Common myeloid progenitor, CD34-positive (primary cell): Measurements from ENCODE around the gene CACNG4.

Source experiments
- CTCF ChIA-PET: fragments of 350-600 bp; sonication (Branson Sonifier 250); formaldehyde crosslinking; loops from one replicate; lab custom pipeline; 2021; ENCODE audit warnings: antibody characterized with exemption; lab: Charles Lee
- POLR2A ChIA-PET: fragments of 350-600 bp; sonication (Branson Sonifier 250); formaldehyde crosslinking; loops from one replicate; lab custom pipeline; 2021; ENCODE audit warnings: antibody characterized with exemption; lab: Charles Lee
- DNase-seq, 3 donors: peaks; one replicate each; pipeline versions ENCODE4 v3.0.0 to v3.0.0-alpha.2; 2013
- H3K27ac ChIP-seq, 2 experiments: 1 replicate in 1 of 2; 2 replicates in 1 of 2; pipeline ENCODE4 v1.7.0; 2013; ENCODE audit warnings: inconsistent platforms in 2 of 2, low read length in 2 of 2, mild to moderate bottlenecking in 2 of 2, low read depth in 1 of 2, moderate library complexity in 1 of 2; ENCODE audit not compliant: severe bottlenecking in 2 of 2, insufficient read depth in 1 of 2, poor library complexity in 1 of 2
- H3K27me3 ChIP-seq, 5 experiments: replicated peaks in 2 of 5; 1 replicate in 3 of 5; 2 replicates in 2 of 5; pipeline versions ENCODE4 v1.6.1 to v1.7.0; 2013; ENCODE audit warnings: low read length in 4 of 5, mild to moderate bottlenecking in 2 of 5, moderate library complexity in 2 of 5, inconsistent platforms in 1 of 5; ENCODE audit not compliant: insufficient read depth in 5 of 5, control insufficient read depth in 4 of 5
- H3K36me3 ChIP-seq, 4 experiments: 1 replicate in 2 of 4; 2 replicates in 2 of 4; pipeline versions ENCODE4 v1.6.1 to v1.7.0; 2013; ENCODE audit warnings: low read length in 3 of 4, control low read depth in 1 of 4, mild to moderate bottlenecking in 1 of 4; ENCODE audit not compliant: control insufficient read depth in 4 of 4, insufficient read depth in 4 of 4
- H3K4me1 ChIP-seq, 4 experiments: 1 replicate in 3 of 4; 2 replicates in 1 of 4; pipeline versions ENCODE4 v1.6.1 to v1.7.1; 2013; ENCODE audit warnings: low read length in 3 of 4, mild to moderate bottlenecking in 3 of 4, control low read depth in 1 of 4, inconsistent platforms in 1 of 4, moderate library complexity in 1 of 4; ENCODE audit not compliant: control insufficient read depth in 4 of 4, insufficient read depth in 4 of 4; ENCODE audit errors: control extremely low read depth in 1 of 4
- H3K4me3 ChIP-seq, 7 experiments: 1 replicate in 4 of 7; 2 replicates in 3 of 7; pipeline versions ENCODE4 v1.5.1 to v1.7.0; 2013; ENCODE audit warnings: mild to moderate bottlenecking in 7 of 7, low read length in 6 of 7, moderate library complexity in 6 of 7, inconsistent platforms in 2 of 7, low read depth in 2 of 7, control low read depth in 1 of 7; ENCODE audit not compliant: insufficient read depth in 4 of 7, control insufficient read depth in 1 of 7; ENCODE audit errors: extremely low read depth in 1 of 7
- H3K9me3 ChIP-seq, 5 experiments: 1 replicate in 4 of 5; 2 replicates in 1 of 5; pipeline versions ENCODE4 v1.6.1 to v1.7.1; 2013; ENCODE audit warnings: low read length in 4 of 5, mild to moderate bottlenecking in 2 of 5, inconsistent platforms in 1 of 5, low read depth in 1 of 5, moderate library complexity in 1 of 5; ENCODE audit not compliant: control insufficient read depth in 4 of 5, insufficient read depth in 2 of 5; ENCODE audit errors: control extremely low read depth in 1 of 5
- WGBS: methylation state at CpG from one replicate; pipeline ENCODE4 v1.1.5; 2013; ENCODE audit not compliant: insufficient coverage; 5-methylcytosine and 5-hydroxymethylcytosine counted together

CACNG4 gene

DNA sequence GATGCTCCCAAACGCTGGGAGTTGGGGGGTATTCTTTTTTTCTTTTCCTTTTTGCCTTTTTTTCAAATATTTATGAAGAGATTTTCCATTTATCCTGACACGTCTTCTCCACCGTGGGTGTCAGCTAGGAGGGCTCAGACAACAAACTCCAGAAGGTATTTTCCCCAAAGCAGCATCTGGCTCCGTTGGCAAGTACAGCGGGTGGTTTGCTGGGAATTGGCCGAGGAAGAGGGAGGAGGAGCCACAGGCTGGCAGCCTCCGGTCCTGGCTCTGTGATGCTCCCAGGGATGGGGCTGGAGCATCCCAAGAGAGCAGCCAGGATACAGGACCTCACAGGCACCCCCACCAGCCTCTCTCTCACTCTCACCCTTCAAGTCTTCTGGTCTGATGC is 10.9 kb upstream of the CACNG4 start:
- Histone ChIP-seq H3K4me1 (no peaks in the 10 kb centered on the region), H3K4me3 (no peak overlapping the region), H3K27me3 (peaks cover 0 to 3% (median 0%) of the 10 kb centered on the region in 5 experiments), H3K36me3 (no peaks in the 10 kb centered on the region), H3K27ac (no peak overlapping the region), H3K9me3 (no peaks in the 10 kb centered on the region)
- ChIA-PET CTCF (interaction anchor here (1.0 kb wide), 1 partner anchor 10 kb away, joined by 3 read pairs; no protein-coding TSS in a partner anchor), POLR2A (interaction anchor here (0.6 kb wide), 1 partner anchor 87 kb away, joined by 3 read pairs; no protein-coding TSS in a partner anchor)
- 94% methylated on average over 3 of the region's 7 CpGs for WGBS
- DNase-seq, result no peak

DNA sequence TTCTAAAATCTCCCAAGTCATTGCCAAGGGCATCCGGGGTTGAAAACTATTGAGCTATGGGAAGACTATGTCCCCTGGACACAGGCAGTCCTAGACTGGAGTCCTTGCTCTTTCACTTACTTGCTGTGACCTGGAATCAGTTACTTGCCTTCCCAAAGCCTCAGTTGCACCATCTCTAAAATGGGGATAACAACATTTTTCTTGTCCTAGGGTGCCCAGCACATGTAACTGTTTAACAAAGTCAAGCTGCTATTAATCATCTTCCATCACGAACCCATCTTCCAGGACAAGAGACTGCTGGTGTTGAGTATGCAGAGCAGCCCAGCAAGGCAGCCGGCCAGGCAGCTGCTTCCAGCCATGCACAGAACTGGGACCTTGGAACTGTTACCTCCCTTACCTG is 9.9 kb upstream of the CACNG4 start:
- POLR2A ChIA-PET, result no interaction called here
- no peak overlapping the region for H3K27ac ChIP-seq
- no peak for DNase-seq
- H3K27me3 ChIP-seq, result peaks cover 0 to 3% (median 0%) of the 10 kb centered on the region in 5 experiments
- CTCF ChIA-PET, result no interaction called here
- no peaks in the 10 kb centered on the region for H3K4me1 ChIP-seq
- 100% methylated on average over 3 of the region's 3 CpGs for WGBS
- H3K4me3 ChIP-seq, result no peak overlapping the region
- H3K9me3 ChIP-seq, result no peaks in the 10 kb centered on the region
- no peaks in the 10 kb centered on the region for H3K36me3 ChIP-seq

DNA sequence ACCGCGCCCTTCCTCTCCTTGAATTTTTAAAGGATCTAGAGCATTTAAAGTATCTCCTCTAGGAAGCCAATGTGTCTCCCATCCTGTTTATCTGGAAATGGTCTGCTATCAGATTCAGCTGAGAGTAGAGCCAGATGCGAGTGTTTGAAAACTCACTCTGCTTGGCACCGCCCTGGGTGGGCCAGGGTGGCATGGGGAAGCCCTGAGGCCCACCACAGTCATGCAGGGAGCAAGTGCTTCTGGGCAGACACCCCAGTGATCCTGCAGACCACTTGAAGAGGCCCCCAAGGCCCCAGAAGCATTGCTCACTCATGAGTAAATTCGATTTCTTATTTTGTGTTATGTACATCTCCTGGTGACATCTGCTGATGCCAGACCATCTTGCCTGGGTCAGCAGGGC is 8.7 kb upstream of the CACNG4 start:
- Histone ChIP-seq H3K4me3 (no peak overlapping the region), H3K4me1 (no peaks in the 10 kb centered on the region), H3K27ac (no peak overlapping the region), H3K27me3 (peaks cover 0 to 10% (median 3%) of the 10 kb centered on the region in 5 experiments), H3K9me3 (no peaks in the 10 kb centered on the region), H3K36me3 (no peaks in the 10 kb centered on the region)
- ChIA-PET CTCF (no interaction called here), POLR2A (no interaction called here)
- DNase-seq, result no peak
- WGBS, result 96% methylated on average over 3 of the region's 5 CpGs

DNA sequence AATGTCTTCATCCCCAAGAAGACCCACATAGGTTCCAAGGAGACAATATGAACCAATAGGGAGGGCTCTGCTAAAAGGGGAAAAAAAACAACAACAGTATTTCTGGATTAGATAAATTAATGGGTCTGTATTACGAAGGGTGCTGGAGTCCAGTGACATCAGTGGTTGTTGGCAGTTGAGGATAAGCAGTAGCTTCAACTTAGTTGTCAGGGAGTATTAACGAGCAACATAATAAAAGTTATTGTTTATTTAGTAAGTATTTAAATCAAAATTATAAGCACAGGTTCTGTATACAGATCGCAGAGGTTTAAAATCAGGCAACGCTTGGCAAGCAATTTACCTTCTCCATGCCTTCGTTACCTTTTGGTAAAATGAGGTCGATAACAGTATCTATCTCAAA is 7.6 kb upstream of the CACNG4 start:
- ChIA-PET POLR2A (no interaction called here), CTCF (no interaction called here)

DNA sequence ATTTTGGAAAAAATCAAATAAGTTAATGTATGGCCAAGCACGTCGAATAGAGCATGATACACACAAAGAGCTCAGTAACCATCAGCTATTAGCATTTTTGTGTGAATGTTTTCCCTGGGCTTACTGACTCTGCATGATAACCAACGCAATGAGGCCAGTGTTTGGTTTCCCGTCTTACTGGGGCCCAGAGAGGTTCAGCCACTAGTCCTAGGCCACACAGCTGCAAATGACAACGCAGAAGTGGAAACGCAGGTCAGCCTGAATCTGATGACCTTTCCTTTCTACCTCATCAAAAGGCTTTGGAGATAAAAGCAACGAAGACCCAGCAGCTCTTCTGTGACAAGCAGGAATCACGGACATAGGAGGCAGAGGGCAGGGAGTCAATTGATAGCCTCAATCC is 7.2 kb upstream of the CACNG4 start:
- 98% methylated on average over 7 of the region's 8 CpGs for WGBS
- no peak for DNase-seq
- ChIA-PET POLR2A (no interaction called here), CTCF (no interaction called here)
- Histone ChIP-seq H3K9me3 (no peaks in the 10 kb centered on the region), H3K27ac (no peak overlapping the region), H3K4me1 (no peaks in the 10 kb centered on the region), H3K4me3 (no peak overlapping the region), H3K27me3 (peaks cover 0 to 23% (median 5%) of the 10 kb centered on the region in 5 experiments), H3K36me3 (no peaks in the 10 kb centered on the region)

More for the DNA sequence above, 7.6 kb upstream of the CACNG4 start:
- Histone ChIP-seq H3K4me1 (no peaks in the 10 kb centered on the region), H3K27ac (no peak overlapping the region), H3K9me3 (no peaks in the 10 kb centered on the region), H3K27me3 (peaks cover 0 to 19% (median 3%) of the 10 kb centered on the region in 5 experiments), H3K4me3 (no peak overlapping the region), H3K36me3 (no peaks in the 10 kb centered on the region)
- DNase-seq, result no peak
- no CpG with 5 or more reads among the region's 6 CpGs for WGBS

DNA sequence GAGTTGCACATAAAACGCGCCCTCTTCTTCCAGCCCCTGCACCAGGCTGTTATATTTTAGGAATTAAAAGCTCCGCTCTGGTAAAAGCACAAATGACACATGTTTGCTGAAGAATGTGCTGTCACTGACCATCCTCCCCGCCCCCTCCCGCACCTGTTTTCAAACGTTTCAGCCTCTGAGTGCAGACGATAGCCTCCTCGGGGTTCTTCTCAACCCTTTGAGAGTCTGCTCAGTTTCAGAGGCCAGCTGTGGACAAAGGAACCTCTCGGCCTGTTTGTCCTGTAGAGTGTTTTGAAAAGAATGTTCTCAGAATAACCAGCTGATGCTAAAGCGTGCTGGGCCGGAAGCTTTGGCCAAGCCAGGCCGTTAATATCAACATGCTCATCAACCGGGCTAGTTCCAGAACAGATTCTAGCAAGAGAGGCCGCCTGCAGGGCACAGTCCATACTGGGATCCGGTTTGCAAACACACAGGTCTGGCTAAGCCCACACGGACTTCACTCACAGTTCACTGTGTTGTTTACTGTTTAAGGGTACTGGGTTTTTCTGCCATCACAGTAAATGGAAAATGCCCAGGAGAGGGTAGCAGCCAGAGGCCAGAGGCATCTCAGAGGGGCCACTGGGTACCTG is 6.4 kb upstream of the CACNG4 start:
- 95% methylated on average over 15 of the region's 16 CpGs for WGBS
- Histone ChIP-seq H3K9me3 (no peaks in the 10 kb centered on the region), H3K27me3 (peaks cover 0 to 30% (median 8%) of the 10 kb centered on the region in 5 experiments), H3K27ac (no peak overlapping the region), H3K4me1 (no peaks in the 10 kb centered on the region), H3K36me3 (no peaks in the 10 kb centered on the region), H3K4me3 (no peak overlapping the region)
- POLR2A ChIA-PET, result no interaction called here
- DNase-seq, result no peak
- CTCF ChIA-PET, result no interaction called here

DNA sequence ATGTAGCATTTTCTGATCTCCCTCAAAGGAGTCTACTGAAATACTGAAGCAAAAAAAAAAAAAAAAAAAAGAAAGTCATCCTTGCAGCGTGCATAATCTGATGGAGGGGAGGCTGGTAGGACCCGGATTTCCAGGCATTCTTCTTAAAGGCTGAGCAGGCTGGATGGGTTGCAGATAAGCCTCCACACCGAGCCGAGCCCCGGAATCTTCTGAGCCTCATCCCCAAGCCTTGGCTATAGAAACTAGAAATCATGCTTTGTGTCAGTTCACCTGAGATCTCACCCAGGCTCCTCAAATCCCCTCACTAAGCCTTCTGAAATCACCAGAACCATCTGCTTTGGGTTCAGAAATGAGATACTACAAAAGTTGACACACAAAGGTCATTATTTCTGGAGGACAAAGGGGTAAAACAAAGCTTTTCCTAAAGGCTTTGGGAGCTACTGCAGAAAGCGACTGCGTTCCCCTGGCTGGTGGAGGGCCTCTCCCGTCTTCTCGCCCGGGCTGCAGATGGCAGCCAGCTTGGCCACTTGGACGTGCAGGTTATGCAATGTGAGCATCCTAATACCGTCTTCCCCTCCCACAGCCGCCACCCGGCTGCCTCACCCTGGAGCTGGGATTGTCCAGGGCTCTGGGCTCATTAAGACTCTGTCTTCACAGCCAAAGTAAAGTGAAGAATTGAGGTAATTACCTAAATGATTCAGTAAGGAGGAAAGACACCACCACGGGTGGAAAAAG is 4.7 kb upstream of the CACNG4 start:
- no peak overlapping the region for H3K4me3 ChIP-seq
- WGBS, result 89% methylated on average over 13 of the region's 15 CpGs
- peaks cover 0 to 1% (median 1%) of the 10 kb centered on the region in 4 experiments for H3K4me1 ChIP-seq
- no peak overlapping the region for H3K27ac ChIP-seq
- no peaks in the 10 kb centered on the region for H3K9me3 ChIP-seq
- ChIA-PET CTCF (no interaction called here), POLR2A (no interaction called here)
- DNase-seq, result no peak
- H3K36me3 ChIP-seq, result no peaks in the 10 kb centered on the region
- H3K27me3 ChIP-seq, result peaks cover 0 to 43% (median 18%) of the 10 kb centered on the region in 5 experiments
